Loucy (cell line): Measurements from ENCODE around the gene CBLL2.

Experiments used
- H2AFZ ChIP-seq: fragments of 200-600 bp; sonication (generic); 2 replicates; pipeline ENCODE4 v1.6.0; 2016; ENCODE audit warnings: antibody characterized with exemption, mild to moderate bottlenecking, low read length, moderate library complexity
- H3F3A ChIP-seq: fragments of 200-600 bp; 2 replicates; pipeline ENCODE4 v1.6.0; 2016; ENCODE audit warnings: antibody characterized with exemption, low read depth, mild to moderate bottlenecking
- H3K27me3 ChIP-seq: fragments of 200-600 bp; sonication (generic); 2 replicates; pipeline ENCODE4 v1.6.1; 2014; ENCODE audit warnings: low read length, mild to moderate bottlenecking; ENCODE audit not compliant: insufficient read depth, poor library complexity, severe bottlenecking
- H3K36me3 ChIP-seq: fragments of 200-600 bp; sonication (generic); 2 replicates; pipeline ENCODE4 v1.6.1; 2016; ENCODE audit warnings: low read length; ENCODE audit not compliant: insufficient read depth
- H3K4me1 ChIP-seq: fragments of 200-600 bp; sonication (generic); 2 replicates; pipeline ENCODE4 v1.5.1; 2014; ENCODE audit warnings: low read length, mild to moderate bottlenecking; ENCODE audit not compliant: insufficient read depth, poor library complexity, severe bottlenecking
- H3K4me2 ChIP-seq: fragments of 200-600 bp; sonication (generic); 2 replicates; pipeline ENCODE4 v1.6.0; 2014; ENCODE audit warnings: antibody characterized with exemption, low read length, low read depth, mild to moderate bottlenecking; ENCODE audit not compliant: poor library complexity, severe bottlenecking
- H3K4me3 ChIP-seq: fragments of 200-600 bp; sonication (generic); 2 replicates; pipeline ENCODE4 v1.5.1; 2014; ENCODE audit warnings: low read length, mild to moderate bottlenecking, mixed read lengths; ENCODE audit not compliant: poor library complexity, severe bottlenecking
- H3K79me2 ChIP-seq: fragments of 200-600 bp; sonication (generic); 2 replicates; pipeline ENCODE4 v1.6.1; 2014; ENCODE audit warnings: low read length; ENCODE audit not compliant: insufficient read depth
- H3K9ac ChIP-seq: fragments of 200-600 bp; sonication (generic); 2 replicates; pipeline ENCODE4 v1.6.0; 2014; ENCODE audit warnings: mild to moderate bottlenecking, low read depth, low read length, moderate library complexity; ENCODE audit not compliant: poor library complexity, severe bottlenecking
- H3K9me2 ChIP-seq: fragments of 200-600 bp; sonication (generic); replicated peaks from 2 replicates; pipeline ENCODE4 v1.6.1; 2016; ENCODE audit warnings: low read depth, low read length, mixed read lengths
- H3K9me3 ChIP-seq: fragments of 200-600 bp; sonication (generic); 2 replicates; pipeline ENCODE4 v1.6.1; 2014; ENCODE audit warnings: mild to moderate bottlenecking, antibody characterized with exemption, low read length, low read depth; ENCODE audit not compliant: insufficient read depth
- H4K20me1 ChIP-seq: fragments of 200-600 bp; sonication (generic); 2 replicates; pipeline ENCODE4 v1.6.0; 2014; ENCODE audit warnings: antibody characterized with exemption, low read length, mild to moderate bottlenecking; ENCODE audit not compliant: insufficient read depth, poor library complexity, severe bottlenecking
- CTCF ChIP-seq: fragments of 200-600 bp; sonication (generic); conservative IDR thresholded peaks from 2 replicates; pipeline ENCODE4 v1.5.1; 2014; ENCODE audit warnings: mild to moderate bottlenecking, antibody characterized with exemption, low read length
- EZH2phosphoT487 ChIP-seq: fragments of 200-600 bp; IDR thresholded peaks from 2 replicates; pipeline ENCODE4 v1.6.1; 2018; ENCODE audit warnings: antibody characterized with exemption, mild to moderate bottlenecking, moderate library complexity, borderline replicate concordance

CBLL2 gene

DNA sequence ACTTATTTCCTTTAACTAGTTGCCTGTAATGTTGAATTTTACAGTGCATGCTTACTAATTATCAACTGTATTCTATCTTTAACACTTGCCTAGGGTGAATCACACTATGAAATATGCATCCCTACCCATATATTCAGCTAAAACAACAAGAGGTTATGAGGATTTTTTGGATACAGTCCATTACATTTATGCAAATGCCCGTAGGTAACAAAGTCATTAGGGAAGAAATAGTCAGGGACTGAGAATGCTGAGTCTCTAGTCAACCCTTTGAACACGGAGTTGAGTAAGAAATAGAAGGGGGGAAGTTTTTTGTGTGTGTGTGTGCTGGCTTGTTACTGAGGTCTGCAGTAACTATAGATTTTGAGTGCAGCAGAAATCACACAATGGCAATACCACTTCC lies 26.1 kb upstream of the CBLL2 start:
- Histone ChIP-seq H2AFZ (no peak overlapping the region), H3K9me2 (no peaks in the 10 kb centered on the region), H3K4me1 (no peaks in the 10 kb centered on the region), H3K27me3 (no peaks in the 10 kb centered on the region), H3K79me2 (no peaks in the 10 kb centered on the region), H3K9ac (no peak overlapping the region), H3K36me3 (no peaks in the 10 kb centered on the region), H4K20me1 (no peaks in the 10 kb centered on the region), H3K4me3 (no peak overlapping the region), H3F3A (no peaks in the 10 kb centered on the region), H3K4me2 (no peak overlapping the region), H3K9me3 (no peaks in the 10 kb centered on the region)
- TF ChIP-seq EZH2phosphoT487: no peak
- no peak for TF ChIP-seq CTCF

DNA sequence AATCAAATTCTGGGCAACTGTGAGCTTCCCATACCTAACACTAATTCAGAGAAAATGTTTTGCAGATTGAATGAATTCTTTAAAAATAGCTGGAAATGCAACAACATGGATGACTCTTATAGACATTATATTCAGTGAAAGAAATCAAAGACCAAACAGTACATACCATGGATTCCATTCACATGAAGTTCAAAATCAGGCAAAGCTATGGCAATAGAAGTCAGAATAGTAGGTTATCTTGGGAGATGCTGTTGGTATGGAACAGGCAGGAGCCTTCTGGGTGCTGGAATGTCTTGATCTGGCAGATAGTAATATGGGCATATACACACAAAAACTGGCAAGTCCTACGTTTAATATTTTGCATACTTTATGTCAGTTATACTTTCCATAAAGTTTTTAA lies 25.5 kb upstream of the CBLL2 start:
- H3K36me3 ChIP-seq: no peaks in the 10 kb centered on the region
- H3K9me2 ChIP-seq: no peaks in the 10 kb centered on the region
- TF ChIP-seq CTCF: no peak
- TF ChIP-seq EZH2phosphoT487: no peak
- H3K4me3 ChIP-seq: no peak overlapping the region
- H3K9ac ChIP-seq: no peak overlapping the region
- no peaks in the 10 kb centered on the region for H4K20me1 ChIP-seq
- H3K4me2 ChIP-seq: no peak overlapping the region
- no peaks in the 10 kb centered on the region for H3F3A ChIP-seq
- H3K4me1 ChIP-seq: no peaks in the 10 kb centered on the region
- H3K27me3 ChIP-seq: no peaks in the 10 kb centered on the region
- H3K9me3 ChIP-seq: no peaks in the 10 kb centered on the region
- no peak overlapping the region for H2AFZ ChIP-seq
- H3K79me2 ChIP-seq: no peaks in the 10 kb centered on the region

- no peaks in the 10 kb centered on the region for H4K20me1 ChIP-seq
- H3K9me3 ChIP-seq: no peaks in the 10 kb centered on the region
- H3K4me1 ChIP-seq: no peaks in the 10 kb centered on the region
- H3K9ac ChIP-seq: no peak overlapping the region
- H3K27me3 ChIP-seq: no peaks in the 10 kb centered on the region
- H2AFZ ChIP-seq: no peak overlapping the region
- TF ChIP-seq CTCF: no peak
- no peak for TF ChIP-seq EZH2phosphoT487
- no peak overlapping the region for H3K4me3 ChIP-seq
- no peaks in the 10 kb centered on the region for H3F3A ChIP-seq
- H3K4me2 ChIP-seq: no peak overlapping the region
- H3K36me3 ChIP-seq: no peaks in the 10 kb centered on the region
- no peaks in the 10 kb centered on the region for H3K79me2 ChIP-seq
- no peaks in the 10 kb centered on the region for H3K9me2 ChIP-seq
Observed at GRCh38 chrX:22248401-22248800, 24.3 kb upstream of the CBLL2 start.
